HFF-Myc (cell line): ENCODE measurements around the gene LDHAL6A.
"Not testable (repeated sequence)": the region's sequence is repeated elsewhere in the genome, so short reads cannot be mapped to it uniquely, and the experiment has no call there.

Experiments
- DNase-seq: peaks from one replicate; pipeline ENCODE4 v3.0.0-alpha.2; 2011; ENCODE audit warnings: low read depth; ENCODE audit errors: extremely low read depth
- H3K4me3 ChIP-seq: replicated peaks from 2 replicates; pipeline ENCODE4 v1.5.1; 2011; ENCODE audit warnings: low read depth, mild to moderate bottlenecking, control low read depth, low read length
- TF ChIP-seq, protein P1 (sequence below): IDR thresholded peaks from 2 replicates; pipeline ENCODE4 v1.5.1; 2012; ENCODE audit warnings: mild to moderate bottlenecking, low read depth, low read length, control low read depth; ENCODE audit errors: missing control alignments

The LDHAL6A gene

DNA sequence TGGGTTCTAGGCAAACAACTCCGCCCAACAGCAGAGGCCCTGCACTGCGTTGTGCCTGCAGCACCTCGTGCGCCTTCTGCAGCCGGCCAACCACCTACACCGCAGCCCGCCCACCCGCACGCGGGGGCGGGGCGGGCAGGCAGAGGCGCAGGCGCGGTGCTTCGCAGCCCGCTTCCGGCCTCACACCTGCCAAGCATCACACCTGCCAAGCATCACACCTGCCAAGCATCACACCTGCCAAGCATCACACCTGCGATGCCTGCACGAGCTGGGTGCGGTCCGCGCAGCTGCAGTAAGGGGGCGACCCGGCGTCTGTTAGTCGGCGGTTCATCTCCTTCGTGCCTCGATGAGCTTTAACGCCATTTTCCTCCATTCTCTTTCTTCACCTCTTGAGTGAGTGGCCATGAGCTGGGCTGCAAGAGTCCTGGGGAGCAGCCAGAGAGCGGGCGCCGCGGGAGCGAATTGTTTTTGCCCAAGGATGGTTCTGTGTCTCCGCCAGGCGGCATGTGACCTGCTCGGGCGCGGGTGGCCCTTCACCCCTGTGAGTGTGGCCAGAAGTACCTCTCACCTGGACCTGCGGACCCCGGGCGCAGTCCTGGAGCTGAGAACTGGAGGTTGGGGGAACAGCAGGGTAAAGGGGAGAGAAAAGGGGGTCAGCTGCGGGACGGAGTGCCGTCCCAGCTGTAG, at the start of gene LDHAL6A:
Gene LDHAL6A, plus strand, starts transcription at position 171 of the 687 bp plus-strand sequence. CDS start 825 bp downstream, outside the sequence.
- TF ChIP-seq, protein P1, sequence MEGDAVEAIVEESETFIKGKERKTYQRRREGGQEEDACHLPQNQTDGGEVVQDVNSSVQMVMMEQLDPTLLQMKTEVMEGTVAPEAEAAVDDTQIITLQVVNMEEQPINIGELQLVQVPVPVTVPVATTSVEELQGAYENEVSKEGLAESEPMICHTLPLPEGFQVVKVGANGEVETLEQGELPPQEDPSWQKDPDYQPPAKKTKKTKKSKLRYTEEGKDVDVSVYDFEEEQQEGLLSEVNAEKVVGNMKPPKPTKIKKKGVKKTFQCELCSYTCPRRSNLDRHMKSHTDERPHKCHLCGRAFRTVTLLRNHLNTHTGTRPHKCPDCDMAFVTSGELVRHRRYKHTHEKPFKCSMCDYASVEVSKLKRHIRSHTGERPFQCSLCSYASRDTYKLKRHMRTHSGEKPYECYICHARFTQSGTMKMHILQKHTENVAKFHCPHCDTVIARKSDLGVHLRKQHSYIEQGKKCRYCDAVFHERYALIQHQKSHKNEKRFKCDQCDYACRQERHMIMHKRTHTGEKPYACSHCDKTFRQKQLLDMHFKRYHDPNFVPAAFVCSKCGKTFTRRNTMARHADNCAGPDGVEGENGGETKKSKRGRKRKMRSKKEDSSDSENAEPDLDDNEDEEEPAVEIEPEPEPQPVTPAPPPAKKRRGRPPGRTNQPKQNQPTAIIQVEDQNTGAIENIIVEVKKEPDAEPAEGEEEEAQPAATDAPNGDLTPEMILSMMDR = no peak
- DNase-seq = no peak
- H3K4me3 ChIP-seq = no peak within 1 kb of the TSS

DNA sequence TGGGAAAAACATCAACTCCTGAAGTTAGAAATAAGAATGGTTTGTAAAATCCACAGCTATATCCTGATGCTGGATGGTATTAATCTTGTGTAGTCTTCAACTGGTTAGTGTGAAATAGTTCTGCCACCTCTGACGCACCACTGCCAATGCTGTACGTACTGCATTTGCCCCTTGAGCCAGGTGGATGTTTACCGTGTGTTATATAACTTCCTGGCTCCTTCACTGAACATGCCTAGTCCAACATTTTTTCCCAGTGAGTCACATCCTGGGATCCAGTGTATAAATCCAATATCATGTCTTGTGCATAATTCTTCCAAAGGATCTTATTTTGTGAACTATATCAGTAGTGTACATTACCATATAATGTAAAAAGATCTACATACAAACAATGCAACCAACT, 48.3 kb upstream of the LDHAL6A start:
- not testable (repeated sequence) for DNase-seq, H3K4me3 ChIP-seq

DNA sequence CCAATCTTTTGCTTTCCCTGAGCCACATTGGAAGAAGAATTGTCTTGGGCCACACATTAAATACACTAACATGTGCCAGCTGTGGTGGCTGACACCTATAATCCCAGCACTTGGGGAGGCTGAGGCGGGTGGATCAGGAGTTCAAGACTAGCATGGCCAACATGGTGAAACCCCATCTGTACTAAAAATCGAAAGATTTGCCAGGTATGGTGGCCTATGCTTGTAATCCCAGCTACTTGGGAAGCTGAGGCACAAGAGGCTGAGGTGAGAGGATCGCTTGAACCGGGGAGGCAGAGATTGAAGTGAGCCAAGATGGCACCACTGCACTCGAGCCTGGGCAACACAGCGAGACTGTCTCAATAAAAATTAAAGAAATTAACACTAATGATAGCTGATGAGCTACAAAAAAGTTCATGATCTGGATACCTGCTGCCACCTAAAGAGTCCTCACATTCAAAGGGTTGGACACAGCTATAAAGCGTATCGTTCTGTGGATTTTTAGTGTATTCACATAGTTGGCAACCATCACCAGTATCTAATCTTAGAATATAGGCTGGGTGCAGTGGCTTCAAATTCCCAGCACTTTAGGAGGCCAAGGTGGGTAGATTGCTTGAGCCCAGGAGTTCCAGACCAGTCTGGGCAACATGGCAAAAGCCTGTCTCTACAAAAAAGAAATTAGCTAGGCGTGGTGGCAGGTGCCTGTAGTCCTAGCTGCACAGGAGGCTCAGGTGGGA, 46.9 kb upstream of the LDHAL6A start:
- no peak for DNase-seq
- TF ChIP-seq, protein P1 = no peak
- no peak overlapping the region for H3K4me3 ChIP-seq

DNA sequence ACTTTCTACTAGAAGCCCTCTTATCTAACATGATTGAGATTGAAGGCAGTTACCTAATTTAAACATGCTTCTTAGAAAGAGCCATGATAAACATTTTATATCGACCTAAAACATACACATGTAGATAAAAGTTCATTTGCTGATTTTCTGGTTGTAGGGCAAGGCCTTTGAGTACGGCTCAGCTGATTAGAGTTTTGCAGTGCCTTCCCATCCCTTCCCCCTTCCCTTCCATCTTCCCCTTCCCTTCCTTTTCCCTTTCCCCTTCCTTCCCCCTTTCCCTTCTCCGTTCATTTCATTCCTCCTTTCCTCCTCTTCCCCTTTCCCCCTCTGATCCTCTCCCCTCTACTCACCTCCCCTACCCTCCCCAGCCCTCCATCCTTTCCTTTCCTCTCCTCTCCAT, 39.2 kb upstream of the LDHAL6A start:
- TF ChIP-seq, protein P1 = no peak
- DNase-seq = no peak
- H3K4me3 ChIP-seq = no peak overlapping the region

DNA sequence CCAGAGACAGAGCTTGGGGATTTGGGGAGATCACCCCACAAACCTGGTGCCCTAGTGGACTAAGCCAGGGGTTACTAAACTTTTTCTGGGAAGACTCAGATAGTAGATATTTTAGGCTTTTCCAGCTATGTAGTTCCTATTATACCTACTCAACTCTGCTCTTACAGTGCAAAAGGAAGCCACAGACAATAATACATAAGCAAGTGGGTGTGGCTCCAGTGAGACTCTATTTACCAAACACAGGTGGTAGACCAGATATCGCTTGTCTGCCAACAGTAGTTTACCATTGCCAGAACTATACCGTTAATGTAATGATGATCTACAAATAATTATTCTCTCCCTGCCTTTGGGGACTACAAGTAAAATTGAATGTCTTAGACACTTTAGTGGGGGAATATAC, 36.6 kb upstream of the LDHAL6A start:
- DNase-seq = no peak
- TF ChIP-seq, protein P1 = no peak
- no peak overlapping the region for H3K4me3 ChIP-seq

DNA sequence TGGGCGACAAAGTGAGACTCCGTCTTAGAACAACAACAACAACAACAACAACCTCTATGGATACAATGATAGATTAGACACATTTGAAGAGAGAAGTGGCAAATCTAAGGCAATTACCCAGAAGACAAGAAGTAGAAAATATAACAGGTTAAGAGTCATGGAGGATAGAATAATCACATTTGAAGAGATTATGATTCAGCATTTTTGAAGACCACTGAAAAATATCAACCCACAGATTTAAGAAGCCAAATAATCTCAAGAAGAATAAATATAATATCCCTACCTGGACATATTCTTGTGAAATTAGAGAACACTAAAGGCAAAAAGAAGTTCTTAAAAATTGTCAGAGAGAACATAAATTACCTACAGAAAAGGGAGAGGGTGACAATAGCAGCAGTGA, 35.6 kb upstream of the LDHAL6A start:
- no peak overlapping the region for H3K4me3 ChIP-seq
- TF ChIP-seq, protein P1 = no peak
- DNase-seq = no peak

DNA sequence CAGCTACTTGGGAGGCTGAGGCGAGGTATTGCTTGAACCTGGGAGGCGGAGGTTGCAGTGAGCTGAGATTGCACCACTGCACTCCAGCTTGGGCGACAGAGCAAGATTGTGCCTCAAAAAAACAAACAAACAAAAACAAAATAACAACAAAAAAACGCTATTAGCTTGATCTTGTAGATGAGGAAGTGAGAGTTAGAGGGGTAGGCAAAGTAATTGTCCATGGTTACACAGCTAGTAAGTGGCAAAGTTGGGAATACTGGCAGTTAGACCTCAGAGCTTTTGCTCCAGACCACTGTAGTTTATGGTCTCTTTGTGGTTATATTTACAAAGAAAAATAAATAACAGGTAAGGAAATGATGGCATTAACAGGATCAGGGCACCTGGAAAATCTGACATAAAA, 28.4 kb upstream of the LDHAL6A start:
- DNase-seq = no peak
- H3K4me3 ChIP-seq = no peak overlapping the region
- TF ChIP-seq, protein P1 = no peak
